Neural progenitor cell (in vitro differentiated cells): ENCODE results near the gene SULT1A1.

Source experiments
- EZH2 ChIP-seq: fragments of 200-600 bp; sonication (generic); IDR thresholded peaks from 2 replicates; pipeline ENCODE4 v1.6.1; 2017; ENCODE audit warnings: antibody characterized with exemption, mild to moderate bottlenecking, moderate library complexity
- EZH2phosphoT487 ChIP-seq: fragments of 200-600 bp; sonication (generic); IDR thresholded peaks from 2 replicates; pipeline ENCODE4 v1.6.1; 2017; ENCODE audit warnings: antibody characterized with exemption
- TF ChIP-seq, protein P1 (sequence below): fragments of 200-600 bp; sonication (generic); IDR thresholded peaks from 2 replicates; pipeline ENCODE4 v1.5.1; 2017; ENCODE audit warnings: antibody characterized with exemption, mild to moderate bottlenecking

DNA sequence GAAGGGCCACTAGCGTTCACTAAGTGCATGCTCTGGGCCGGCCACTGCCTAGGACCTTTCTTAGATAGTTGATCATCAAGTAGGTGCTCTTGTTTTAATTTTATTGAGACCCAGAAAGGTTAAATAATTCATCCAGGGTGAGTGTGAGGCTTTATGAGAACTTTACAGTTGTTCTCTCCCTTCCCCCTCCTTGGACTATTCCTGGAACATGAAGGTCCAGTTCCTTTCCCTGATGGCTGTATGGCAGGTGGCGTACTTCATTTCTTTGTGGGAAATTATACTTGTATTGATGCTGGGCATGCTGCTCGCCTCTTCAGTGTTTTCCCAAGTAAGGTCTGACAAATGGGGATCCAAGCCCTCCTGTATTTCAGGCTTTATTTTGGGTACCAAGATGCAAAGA lies 47.6 kb downstream of the SULT1A1 start:
- TF ChIP-seq, protein P1, sequence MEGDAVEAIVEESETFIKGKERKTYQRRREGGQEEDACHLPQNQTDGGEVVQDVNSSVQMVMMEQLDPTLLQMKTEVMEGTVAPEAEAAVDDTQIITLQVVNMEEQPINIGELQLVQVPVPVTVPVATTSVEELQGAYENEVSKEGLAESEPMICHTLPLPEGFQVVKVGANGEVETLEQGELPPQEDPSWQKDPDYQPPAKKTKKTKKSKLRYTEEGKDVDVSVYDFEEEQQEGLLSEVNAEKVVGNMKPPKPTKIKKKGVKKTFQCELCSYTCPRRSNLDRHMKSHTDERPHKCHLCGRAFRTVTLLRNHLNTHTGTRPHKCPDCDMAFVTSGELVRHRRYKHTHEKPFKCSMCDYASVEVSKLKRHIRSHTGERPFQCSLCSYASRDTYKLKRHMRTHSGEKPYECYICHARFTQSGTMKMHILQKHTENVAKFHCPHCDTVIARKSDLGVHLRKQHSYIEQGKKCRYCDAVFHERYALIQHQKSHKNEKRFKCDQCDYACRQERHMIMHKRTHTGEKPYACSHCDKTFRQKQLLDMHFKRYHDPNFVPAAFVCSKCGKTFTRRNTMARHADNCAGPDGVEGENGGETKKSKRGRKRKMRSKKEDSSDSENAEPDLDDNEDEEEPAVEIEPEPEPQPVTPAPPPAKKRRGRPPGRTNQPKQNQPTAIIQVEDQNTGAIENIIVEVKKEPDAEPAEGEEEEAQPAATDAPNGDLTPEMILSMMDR = no peak
- no peak for TF ChIP-seq EZH2
- no peak for TF ChIP-seq EZH2phosphoT487
